ENCODE data around the gene FSTL4.
A peak's percentile ranks its signal among the peaks of the same experiment; 100 is the strongest.

Gene FSTL4

GRCh38 chr5:133612249-133612860 lies at the start of gene FSTL4:
FSTL4 (minus strand) TSS chr5:133612541.
- peak; percentile 35 for DNase-seq

GRCh38 chr5:133661389-133661788 lies 49.0 kb upstream of the FSTL4 start:
- DNase-seq, result no peak

- no peak for DNase-seq
Observed at GRCh38 chr5:133658327-133658726, 46.0 kb upstream of the FSTL4 start.

- DNase-seq, result no peak
Observed at GRCh38 chr5:133657036-133657435, 44.7 kb upstream of the FSTL4 start.

- no peak for DNase-seq
Observed at GRCh38 chr5:133655966-133656365, 43.6 kb upstream of the FSTL4 start.

GRCh38 chr5:133653760-133654049 lies 41.4 kb upstream of the FSTL4 start:
- DNase-seq, result no peak

GRCh38 chr5:133652951-133653759 lies 40.8 kb upstream of the FSTL4 start:
- DNase-seq, result no peak

GRCh38 chr5:133644000-133644865 lies 31.9 kb upstream of the FSTL4 start:
- no peak for DNase-seq

- no peak for DNase-seq
Observed at GRCh38 chr5:133643365-133643764, 31.0 kb upstream of the FSTL4 start.

GRCh38 chr5:133642153-133642722 lies 29.9 kb upstream of the FSTL4 start:
- DNase-seq, result no peak

- DNase-seq, result no peak
Observed at GRCh38 chr5:133641683-133642082, 29.3 kb upstream of the FSTL4 start.

- no peak for DNase-seq
Observed at GRCh38 chr5:133639850-133640528, 27.6 kb upstream of the FSTL4 start.

- DNase-seq, result no peak
Observed at GRCh38 chr5:133638436-133638835, 26.1 kb upstream of the FSTL4 start.

- DNase-seq, result no peak
Observed at GRCh38 chr5:133637206-133637605, 24.9 kb upstream of the FSTL4 start.

- no peak for DNase-seq
Observed at GRCh38 chr5:133635051-133635450, 22.7 kb upstream of the FSTL4 start.

GRCh38 chr5:133627180-133627579 lies 14.8 kb upstream of the FSTL4 start:
- DNase-seq, result no peak

GRCh38 chr5:133624316-133624715 lies 12.0 kb upstream of the FSTL4 start:
- no peak for DNase-seq

GRCh38 chr5:133618141-133618540 lies 5.8 kb upstream of the FSTL4 start:
- DNase-seq, result no peak

GRCh38 chr5:133613743-133614142 lies 1.4 kb upstream of the FSTL4 start:
- DNase-seq, result no peak

GRCh38 chr5:133613184-133613583 lies 843 bp upstream of the FSTL4 start:
- DNase-seq, result no peak

GRCh38 chr5:133611357-133612248 lies 738 bp downstream of the FSTL4 start:
- peak; percentile 11 for DNase-seq
